ENCODE measurements around the gene MRPL2. TPM values are rescaled to one million over a fixed set of nuclear protein-coding genes. Genes with fewer than 3 reads are reported as not detected.

MRPL2 gene
- total and polyA plus RNA-seq, 2 of the 4 experiments (the other 2 are of a cell fraction), result 18.1 to 45.9 TPM

GRCh38 chr6:43053545-43054205, 5.6 kb downstream of the MRPL2 start, which contains the start of gene CUL7:
Gene CUL7 (minus strand): TSS chr6:43053851. CDS start chr6:43052788, 1,063 bp downstream.
- dilution Hi-C loops (cut with HindIII; ENCODE audit: low sequenced_read_pairs, unreplicated experiment), result no loop called here

More at GRCh38 chr6:43053545-43054205, 5.6 kb downstream of the MRPL2 start, which contains the start of gene CUL7:
- intact Hi-C loops (cut with micrococcal nuclease), result loop anchor here (1.0 to 5.0 kb wide), 3 partner anchors 9 to 89 kb away; no protein-coding TSS in a partner anchor
- ChIA-PET CTCF (no interaction called here), POLR2A (ENCODE audit: unreplicated experiment) (interaction anchor here (0.5 to 1.1 kb wide), 5 partner anchors 9 to 303 kb away, joined by 3 to 4 read pairs (median 3); no protein-coding TSS in a partner anchor)
- Histone ChIP-seq H3K9me1 (ENCODE audit: insufficient read depth, low read length) (peaks cover 21% of the 10 kb centered on the region), H4K20me1 (ENCODE audit: insufficient read depth, low read length) (no peaks in the 10 kb centered on the region), H3K27me3 (ENCODE audit: control insufficient read depth, insufficient read depth, low read length) (no peaks in the 10 kb centered on the region), H4K91ac (ENCODE audit: insufficient read depth, low read depth, low read length) (peak within 1 kb of the TSS; percentile 88), H2BK5ac (ENCODE audit: low read depth, low read length, poor library complexity, severe bottlenecking) (peak within 1 kb of the TSS; percentile 87), H3K4me2 (ENCODE audit: low read depth, low read length) (peak within 1 kb of the TSS; percentile 99), H3K9ac (ENCODE audit: low read depth, low read length) (peak within 1 kb of the TSS; percentile 95), H3K4me3 (ENCODE audit: insufficient read depth, low read depth, low read length) (peak within 1 kb of the TSS; percentile 68), H3K4me1 (ENCODE audit: control insufficient read depth, insufficient read depth, low read length) (peaks cover 20% of the 10 kb centered on the region), H3K27ac (ENCODE audit: insufficient read depth, low read length) (peak within 1 kb of the TSS; percentile 87), H3K23ac (ENCODE audit: low read depth, low read length) (peak within 1 kb of the TSS; percentile 98), H2AK9ac (replicated peaks; ENCODE audit: low read depth, low read length, poor library complexity) (peak within 1 kb of the TSS; percentile 100), H4K8ac (ENCODE audit: low read depth in 2 of 2, low read length in 2 of 2) (peak within 1 kb of the TSS; percentile 84 to 100), H3K4ac (ENCODE audit: low read depth, low read length) (peak within 1 kb of the TSS; percentile 98), H3K56ac (ENCODE audit: extremely low read depth, insufficient read depth, low read length) (peak within 1 kb of the TSS; percentile 89), H2BK15ac (ENCODE audit: low read depth, low read length) (peak within 1 kb of the TSS; percentile 54; the same call in 1 of the 3 replicates), H3K79me1 (ENCODE audit: low read depth in 1 of 2, low read length in 2 of 2) (peaks cover 26 to 60% of the 10 kb centered on the region in 2 experiments), H2AFZ (replicated peaks; ENCODE audit: low read length, poor library complexity) (peak within 1 kb of the TSS; percentile 93), H3K14ac (replicated peaks; ENCODE audit: low read depth, low read length) (peak within 1 kb of the TSS; percentile 98), H2AK5ac (ENCODE audit: low read depth, low read length) (peak within 1 kb of the TSS; percentile 100), H4K5ac (ENCODE audit: low read depth, low read length) (peak within 1 kb of the TSS; percentile 99), H3K18ac (ENCODE audit: low read depth, low read length) (peak within 1 kb of the TSS; percentile 62), H3K36me3 (ENCODE audit: control insufficient read depth, insufficient read depth, low read length) (peaks cover 40% of the 10 kb centered on the region), H3K9me3 (ENCODE audit: control insufficient read depth, insufficient read depth, low read length) (no peaks in the 10 kb centered on the region), H2BK20ac (ENCODE audit: low read depth, low read length) (no peak within 1 kb of the TSS), H2BK120ac (ENCODE audit: low read depth, low read length) (peak within 1 kb of the TSS; percentile 71)
- TF ChIP-seq RFX5 (IDR thresholded peaks at IDR 0.05; ENCODE audit: low read depth, low read length), result no peak
- no peak for TF ChIP-seq SMC3 (IDR thresholded peaks at IDR 0.05; ENCODE audit: low read depth, low read length)
- peak; percentile 4; the same call in 1 of the 2 replicates for TF ChIP-seq RAD21 (IDR thresholded peaks at IDR 0.05; ENCODE audit: low read length)
- TF ChIP-seq CEBPB (IDR thresholded peaks at IDR 0.05; ENCODE audit: low read depth, low read length), result no peak
- peak; percentile 93 for TF ChIP-seq MAZ (IDR thresholded peaks at IDR 0.05; ENCODE audit: borderline replicate concordance, low read depth, low read length)
- no peak for TF ChIP-seq BHLHE40 (IDR thresholded peaks at IDR 0.05; ENCODE audit: low read depth, low read length)
- peak; percentile 90 for TF ChIP-seq MXI1 (IDR thresholded peaks at IDR 0.05; ENCODE audit: borderline replicate concordance, low read depth, low read length)
- TF ChIP-seq CHD1 (IDR thresholded peaks at IDR 0.05; ENCODE audit: low read depth, low read length), result no peak
- TF ChIP-seq CTCF (conservative IDR thresholded peaks at IDR 0.05; ENCODE audit: low read depth, low read length), result 0 out of 2 replicates have a peak, but pooled peaks have one; percentile 5
- TF ChIP-seq POLR2A (IDR thresholded peaks at IDR 0.05; ENCODE audit: low read depth, low read length), result peak; percentile 90
- in situ Hi-C loops (cut with MboI; ENCODE audit: low sequenced_read_pairs), result no loop called here
- ATAC-seq (ENCODE audit: low read depth) (peak; percentile 95), DNase-seq (peak; percentile 93)
- 0% methylated on average over 14 of the region's 45 CpGs; no CpG with 5 or more reads in 1 of the 2 experiments for WGBS, 2 experiments (ENCODE audit: extremely low coverage in 2 of 2, insufficient read length in 1 of 2)
- no TSS peak for BruUV-seq (replicated peaks)
